HG03439 (cell line): ENCODE data around the gene HOGA1.
"Not testable (repeated sequence)": the region's sequence is repeated elsewhere in the genome, so short reads cannot be mapped to it uniquely, and the experiment has no call there.

Source experiments
- ATAC-seq: cut with Tn5 transposase; IDR thresholded peaks from one replicate; pipeline ENCODE4 v1.9.1; 2021; ENCODE audit warnings: mild to moderate bottlenecking, moderate library complexity; ENCODE audit not compliant: unreplicated experiment

The HOGA1 gene

DNA sequence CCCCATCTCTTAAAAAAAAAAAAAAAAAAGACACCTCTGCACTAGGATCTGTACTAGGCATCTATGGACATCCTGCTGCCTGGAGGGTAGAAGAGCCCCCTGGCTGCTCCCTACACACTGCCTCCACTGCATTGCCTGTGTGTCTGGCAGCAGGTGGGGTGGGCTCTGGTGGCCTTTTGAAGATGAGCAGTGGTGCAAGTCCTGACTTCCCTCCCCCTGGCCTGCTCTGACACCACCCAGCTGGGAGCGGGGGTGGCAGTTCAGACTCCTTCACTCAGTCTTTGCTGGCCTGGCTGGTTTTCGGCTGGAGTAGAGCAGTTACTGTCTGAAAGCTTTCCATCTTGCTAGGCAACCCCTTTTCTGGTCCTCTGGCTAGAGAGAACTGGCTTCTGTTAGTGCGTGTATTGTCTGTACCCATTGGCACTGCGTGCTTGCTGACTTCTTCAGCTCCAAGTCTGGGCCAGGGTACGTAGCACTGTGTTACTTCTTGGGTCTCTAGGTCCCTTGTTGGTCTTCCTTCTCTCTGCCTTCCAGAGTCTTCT is 23.0 kb downstream of the HOGA1 start:
- no peak for ATAC-seq

DNA sequence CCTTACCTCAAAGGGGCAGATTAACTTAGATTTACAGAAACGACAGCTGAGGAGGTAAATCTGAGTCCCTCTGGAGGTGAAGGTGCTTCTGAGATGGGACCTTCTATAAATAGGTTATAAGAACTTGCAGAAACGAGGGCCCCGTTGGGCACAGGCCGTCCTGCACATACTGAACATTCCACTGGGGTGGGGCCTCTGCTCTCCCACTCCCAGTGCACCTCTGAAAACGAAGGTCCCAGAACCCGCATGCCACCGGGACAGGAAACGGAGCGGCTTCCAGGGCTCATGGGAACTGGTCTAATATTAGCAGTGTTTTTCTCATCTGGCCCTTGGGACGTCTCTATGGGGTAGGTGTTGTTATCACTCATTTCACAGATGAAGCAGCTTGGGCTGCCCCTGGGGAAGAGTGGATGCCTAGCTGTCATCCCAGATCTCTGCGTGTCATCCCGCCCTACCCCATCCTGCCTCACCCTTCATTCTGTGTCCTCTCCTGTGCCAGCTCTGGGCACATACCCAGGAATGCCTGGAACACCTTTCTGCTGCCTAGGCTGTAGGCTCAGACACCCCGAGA is 24.9 kb downstream of the HOGA1 start:
- no peak for ATAC-seq

DNA sequence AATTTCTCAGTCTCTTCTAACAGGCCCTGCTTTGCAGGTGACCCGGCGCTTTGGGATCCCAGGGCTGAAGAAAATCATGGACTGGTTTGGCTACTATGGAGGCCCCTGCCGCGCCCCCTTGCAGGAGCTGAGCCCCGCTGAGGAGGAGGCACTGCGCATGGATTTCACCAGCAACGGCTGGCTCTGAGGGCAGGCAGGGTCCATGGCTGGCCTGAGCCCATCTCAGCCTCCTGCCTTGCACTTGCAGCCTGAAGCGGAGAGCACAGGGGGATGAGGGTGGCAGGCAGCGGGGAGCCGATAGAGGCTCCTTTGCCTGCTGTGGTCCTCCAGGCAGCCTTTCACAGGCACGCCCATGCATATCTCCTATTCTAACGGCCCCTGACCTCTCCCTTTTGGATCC is 27.3 kb downstream of the HOGA1 start:
- no peak for ATAC-seq

DNA sequence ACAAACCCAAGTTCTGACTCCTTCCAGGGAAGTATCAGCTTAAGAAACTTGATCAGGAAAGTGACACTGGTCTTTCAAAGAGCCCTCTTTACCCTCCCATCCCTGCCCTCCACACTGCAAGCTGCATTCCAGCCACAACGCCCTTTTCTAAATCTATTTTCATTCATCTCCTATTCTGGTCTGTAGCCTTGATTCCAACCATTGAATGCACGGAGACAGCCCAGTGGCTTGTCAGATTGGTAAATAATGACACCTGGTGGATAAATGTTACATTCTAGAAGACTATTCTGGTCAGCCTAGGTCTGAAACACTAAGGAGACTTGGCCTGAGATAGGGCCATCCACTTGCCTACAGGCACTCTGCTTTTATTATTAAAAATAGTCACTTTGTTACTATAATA is 28.2 kb downstream of the HOGA1 start:
- ATAC-seq = no peak

DNA sequence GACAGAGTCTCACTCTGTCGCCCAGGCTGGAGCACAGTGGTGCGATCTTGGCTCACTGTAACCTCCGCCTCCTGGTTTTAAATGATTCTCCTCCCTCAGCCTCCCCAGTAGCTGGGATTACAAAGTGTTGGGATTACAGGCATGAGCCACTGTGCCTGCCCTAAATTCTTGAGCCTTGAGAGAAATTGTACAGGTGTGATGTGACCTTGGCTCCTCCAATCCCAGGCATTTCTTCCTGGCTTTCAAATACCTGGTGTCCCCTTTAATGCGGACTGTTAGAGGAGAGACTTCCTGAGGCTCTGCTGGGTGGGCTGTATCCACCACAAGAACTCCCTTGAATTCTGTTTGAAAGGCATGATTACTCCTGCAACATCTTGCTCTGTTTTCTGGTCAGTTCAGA is 34.1 kb downstream of the HOGA1 start:
- no peak for ATAC-seq

DNA sequence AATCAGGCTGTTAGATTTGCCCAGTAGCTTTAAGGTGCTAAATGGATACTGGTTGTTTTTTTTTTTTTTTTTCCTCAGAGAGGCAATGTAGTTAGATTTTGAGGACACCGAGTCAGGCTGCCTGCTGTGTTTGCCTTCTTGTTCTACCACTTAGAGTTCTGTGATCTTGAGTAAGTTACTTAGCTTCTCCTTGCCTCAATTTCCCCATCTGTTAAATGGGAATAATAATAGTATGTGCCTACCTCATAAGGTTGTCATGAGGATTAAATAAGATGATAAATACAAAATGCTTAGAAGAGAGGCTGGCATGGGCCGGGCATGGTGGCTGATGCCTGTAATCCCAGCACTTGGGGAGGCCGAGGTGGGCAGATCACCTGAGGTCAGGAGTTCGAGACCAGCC is 34.5 kb downstream of the HOGA1 start:
- ATAC-seq = no peak

DNA sequence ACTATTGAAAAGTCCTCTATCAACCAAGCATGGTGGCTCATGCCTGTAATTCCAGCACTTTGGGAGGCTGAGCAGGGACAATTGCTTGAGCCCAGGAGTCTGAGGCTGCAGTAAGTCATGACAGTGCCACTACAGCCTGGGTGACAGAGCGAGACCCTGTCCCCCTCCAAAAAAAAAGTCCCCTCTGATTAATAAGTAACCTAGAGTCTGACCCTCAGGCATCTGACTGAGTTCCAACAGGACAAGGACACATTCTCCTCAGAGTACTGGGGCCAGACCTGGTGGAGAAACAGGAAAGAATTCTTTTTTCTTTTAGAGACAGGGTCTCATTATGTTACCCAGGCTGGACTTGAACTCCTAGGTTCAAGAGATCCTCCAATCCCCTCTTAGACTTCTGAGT is 39.1 kb downstream of the HOGA1 start:
- ATAC-seq = no peak

DNA sequence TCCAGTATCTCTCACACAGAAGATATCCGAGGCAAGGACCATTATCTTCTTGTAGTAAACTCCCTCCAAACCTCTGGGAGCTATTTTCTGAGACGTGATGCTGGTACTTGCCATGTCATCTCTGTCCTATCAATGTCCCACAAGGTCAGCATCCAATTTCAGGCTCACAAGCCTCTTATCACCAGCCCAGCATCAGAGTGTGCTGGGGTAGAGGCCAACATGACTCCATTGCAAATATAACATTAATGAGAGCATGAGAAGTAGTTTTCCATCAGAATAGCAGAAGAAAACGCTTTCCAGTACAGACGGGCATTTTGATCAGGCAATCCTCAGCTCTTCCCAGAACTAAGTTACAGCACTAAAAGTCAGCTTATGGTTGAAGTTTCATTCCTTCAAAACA is 43.5 kb downstream of the HOGA1 start:
- ATAC-seq = no peak

DNA sequence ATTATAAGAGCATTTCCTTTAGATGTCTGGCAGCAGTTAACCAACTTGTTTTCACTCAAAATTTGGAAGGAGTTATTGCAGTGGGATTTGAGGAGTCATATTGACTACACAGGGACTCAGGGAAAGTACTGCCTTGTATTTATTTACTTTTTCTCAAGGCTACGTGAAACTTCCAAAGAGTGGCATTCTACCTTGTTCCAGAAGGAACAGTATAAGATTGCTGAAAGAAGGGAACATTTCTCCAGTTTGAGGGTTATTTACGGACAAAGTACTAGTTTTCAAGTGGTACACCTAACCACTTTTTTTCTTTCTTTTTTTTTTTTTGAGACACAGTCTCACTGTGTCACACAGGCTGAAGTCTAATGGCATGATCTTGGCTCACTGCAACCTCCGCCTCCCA is 44.0 kb downstream of the HOGA1 start:
- ATAC-seq = no peak

DNA sequence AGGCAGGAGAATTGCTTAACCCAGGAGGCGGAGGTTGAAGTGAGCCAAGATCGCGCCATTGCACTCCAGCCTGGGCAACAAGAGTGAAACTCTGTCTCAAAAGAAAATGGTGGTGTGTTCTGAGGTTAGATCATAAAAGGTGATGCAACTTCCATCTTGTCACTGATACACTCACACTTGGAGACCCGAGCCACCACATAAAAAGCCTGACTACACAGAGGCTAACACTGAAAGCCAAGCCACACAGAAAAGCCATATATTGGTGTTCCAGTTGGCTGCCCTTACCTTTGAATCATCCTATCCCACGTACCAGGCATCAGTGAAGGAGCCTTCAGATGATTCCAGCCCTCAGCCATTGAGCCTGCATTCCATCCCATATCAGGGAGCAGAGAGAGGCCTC is 45.1 kb downstream of the HOGA1 start:
- ATAC-seq = no peak

DNA sequence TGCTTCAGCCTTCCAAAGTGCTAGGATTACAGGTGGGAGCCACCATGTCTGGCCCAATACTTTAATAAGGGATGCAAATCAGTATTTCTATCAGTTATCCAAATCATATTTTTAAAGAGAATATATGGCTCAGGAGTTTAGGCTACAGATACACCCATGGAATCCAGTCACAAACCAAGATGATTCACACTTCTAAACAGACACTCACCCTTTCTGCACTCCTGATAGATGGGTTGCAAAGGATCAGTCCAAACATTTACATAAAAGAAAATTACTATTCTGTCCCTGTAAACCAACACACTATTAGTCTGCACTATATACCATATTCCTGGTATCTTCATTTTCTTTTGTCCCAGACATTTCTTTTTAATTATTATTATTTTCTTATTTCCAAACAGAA is 46.9 kb downstream of the HOGA1 start:
- ATAC-seq = no peak

DNA sequence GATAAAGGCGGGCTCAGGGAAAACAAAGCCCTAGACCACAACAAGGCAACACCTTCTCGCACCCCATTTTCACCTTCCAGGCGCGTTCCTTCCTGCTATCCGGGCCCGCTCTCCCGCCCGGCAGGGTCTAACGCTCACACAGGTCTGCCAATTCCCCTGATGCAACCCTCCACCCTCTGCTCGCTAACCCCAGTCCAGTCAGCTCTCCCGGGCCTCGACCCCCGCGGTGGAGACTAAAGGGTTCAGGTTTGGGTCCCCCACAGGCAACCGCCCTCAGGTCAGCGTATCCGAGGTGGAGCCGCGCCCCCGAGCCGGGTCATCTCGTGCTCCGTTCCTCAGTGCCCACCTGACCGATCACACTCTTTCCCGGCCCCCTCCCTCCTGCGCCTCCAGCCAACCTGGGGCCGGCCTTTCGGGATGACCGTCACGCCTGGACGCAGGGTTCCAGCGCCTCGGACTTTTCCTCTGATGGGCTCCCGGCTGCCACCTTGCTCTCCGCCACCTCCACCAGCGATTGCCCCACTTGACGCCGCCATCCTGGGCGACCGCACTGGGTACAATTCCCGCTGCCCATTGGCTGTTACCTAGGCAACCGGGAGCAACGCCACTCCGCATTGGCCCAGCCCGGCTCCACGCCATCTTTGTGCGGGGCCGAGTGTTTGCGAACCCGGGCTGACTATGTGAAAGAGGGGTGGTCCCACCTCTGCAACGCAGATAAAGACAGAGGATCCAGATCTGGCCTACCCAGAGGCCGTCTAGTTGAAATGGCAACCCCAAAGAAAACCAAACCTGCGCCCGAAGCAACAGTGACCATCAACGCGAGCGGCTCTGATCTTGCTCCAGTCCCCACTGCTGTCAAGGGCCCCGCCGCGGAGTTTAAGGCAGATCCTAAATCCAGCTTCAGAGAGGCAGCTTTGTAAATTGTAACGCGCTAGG is 49.0 kb downstream of the HOGA1 start, which contains the start of gene MORN4:
Gene MORN4, minus strand, starts transcription at position 552 of the 936 bp plus-strand sequence. CDS start 13,847 bp downstream, outside the sequence.
- ATAC-seq = peak; percentile 99

DNA sequence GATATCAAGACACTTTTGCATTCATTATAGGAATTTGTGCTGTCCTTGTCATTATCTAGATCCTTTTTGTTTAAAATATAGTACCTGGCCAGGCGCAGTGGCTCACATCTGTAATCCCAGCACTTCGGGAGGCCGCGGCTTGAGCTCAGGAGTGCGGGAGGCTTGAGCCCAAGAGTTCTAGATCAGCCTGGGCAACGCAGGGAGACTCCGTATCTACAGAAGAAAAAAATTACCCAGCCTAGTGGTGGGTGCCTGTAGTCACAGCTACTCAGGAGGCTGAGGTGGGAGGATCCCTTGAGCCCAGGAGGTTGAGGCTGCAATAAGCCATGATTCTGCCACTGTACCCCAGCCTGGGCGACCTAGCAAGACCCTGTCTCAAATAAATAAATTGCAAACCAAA is 49.7 kb downstream of the HOGA1 start:
- no peak for ATAC-seq

DNA sequence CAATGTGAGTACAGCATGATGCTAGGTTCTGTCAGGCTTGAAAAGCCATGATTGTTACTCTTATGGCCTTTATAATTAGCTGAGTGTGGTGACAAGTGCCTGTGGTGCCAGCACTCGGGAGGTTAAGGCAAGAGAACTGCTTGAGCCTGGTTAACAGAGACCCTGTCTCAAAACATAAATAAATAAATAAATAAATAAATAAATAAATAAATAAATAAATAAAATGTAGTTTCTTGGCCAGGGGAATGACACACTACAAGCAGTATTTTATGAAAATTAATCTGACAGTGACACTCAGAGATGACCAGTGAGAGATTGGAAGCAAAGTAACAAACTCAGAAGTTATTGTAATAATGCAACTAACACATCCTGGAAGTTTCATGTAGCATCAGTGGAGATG is 51.4 kb downstream of the HOGA1 start:
- no peak for ATAC-seq

DNA sequence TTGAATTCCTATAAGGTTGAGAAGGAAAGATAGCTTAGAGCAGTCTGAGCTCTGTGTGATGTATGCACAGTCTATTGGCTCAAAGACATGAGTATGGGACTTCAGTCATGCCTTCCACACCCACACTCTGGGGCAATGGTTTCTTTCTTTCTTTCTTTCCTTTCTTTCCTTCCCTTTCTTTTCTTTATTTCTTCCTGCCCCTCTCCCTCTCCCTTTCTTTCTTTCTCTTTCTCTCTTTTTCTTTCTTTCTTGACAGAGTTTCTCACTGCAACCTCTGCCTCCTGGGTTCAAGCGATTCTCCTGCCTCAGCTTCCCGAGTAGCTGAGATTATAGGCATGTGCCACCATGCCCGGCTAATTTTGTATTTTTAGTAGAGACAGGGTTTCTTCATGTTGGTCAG is 54.9 kb downstream of the HOGA1 start:
- ATAC-seq = not testable (repeated sequence)

DNA sequence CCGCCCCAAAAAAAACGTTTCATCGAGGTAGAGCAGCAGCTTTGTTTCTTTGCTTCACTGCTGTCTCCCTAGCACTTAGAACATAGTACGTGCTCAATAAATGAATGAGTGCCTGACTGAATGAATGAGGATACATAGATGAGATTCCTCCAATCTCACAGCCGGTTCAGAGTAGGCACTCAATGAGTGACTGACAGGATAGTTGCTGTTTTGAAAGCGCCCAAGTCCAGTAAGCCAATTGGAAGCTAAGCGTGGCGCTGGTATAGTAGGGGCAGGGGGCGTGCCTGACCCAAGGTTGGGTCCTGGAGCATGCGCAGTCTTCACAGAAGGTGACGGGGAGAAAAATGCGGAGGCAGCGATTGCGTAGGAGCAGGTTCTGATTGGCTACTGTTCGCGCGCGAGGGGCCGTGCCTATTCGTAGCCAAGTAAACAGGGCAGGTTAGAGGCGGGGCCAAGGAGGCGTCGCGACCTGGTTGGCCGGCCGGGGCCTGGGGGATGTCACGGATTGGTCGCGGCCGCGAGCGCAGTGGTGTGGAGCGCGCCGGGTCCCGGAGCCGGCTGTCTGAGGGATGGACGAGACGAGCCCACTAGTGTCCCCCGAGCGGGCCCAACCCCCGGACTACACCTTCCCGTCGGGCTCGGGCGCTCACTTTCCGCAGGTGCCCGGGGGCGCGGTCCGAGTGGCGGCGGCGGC is 56.1 kb downstream of the HOGA1 start, which contains the start of gene PI4K2A:
Gene PI4K2A, plus strand, starts transcription at position 498 of the 694 bp plus-strand sequence. Its CDS starts 72 bp downstream, at position 570.
- peak; percentile 98 for ATAC-seq

DNA sequence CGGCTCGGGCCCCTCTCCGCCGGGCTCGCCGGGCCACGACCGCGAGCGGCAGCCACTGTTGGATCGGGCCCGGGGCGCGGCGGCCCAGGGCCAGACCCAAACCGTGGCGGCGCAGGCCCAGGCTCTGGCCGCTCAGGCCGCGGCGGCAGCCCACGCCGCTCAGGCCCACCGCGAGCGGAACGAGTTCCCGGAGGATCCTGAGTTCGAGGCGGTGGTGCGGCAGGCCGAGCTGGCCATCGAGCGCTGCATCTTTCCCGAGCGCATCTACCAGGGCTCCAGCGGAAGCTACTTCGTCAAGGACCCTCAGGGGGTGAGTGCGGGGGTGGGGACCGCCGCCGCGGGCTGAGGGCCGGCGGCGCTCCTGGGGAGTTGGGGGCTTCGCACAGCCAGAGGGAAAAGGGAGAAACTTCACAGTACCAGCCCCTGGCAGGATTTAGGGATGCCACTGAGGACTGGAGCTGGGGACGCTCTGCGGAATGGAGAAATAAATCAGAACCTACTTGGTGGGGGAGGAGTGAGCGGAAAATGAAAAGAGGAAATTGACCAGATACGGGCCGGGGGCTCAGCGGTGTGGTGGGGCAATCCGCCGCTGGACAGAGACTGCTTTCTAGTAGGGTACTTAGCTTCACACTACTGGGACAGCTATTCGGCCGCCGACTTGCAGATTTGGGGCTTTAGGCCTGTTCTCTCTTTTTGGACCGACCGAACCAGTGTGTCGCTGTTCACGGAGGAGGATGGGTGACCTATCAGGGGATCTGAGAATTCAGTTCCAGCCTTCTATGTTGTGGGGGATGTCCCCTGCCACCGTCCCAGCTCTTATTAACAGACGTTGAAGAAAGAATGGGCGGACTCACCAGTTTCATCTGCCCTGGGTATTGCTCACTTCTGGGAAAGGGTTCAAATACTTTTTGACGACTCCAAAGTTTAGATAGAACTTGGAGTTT is 57.0 kb downstream of the HOGA1 start:
- peak; percentile 33 for ATAC-seq

DNA sequence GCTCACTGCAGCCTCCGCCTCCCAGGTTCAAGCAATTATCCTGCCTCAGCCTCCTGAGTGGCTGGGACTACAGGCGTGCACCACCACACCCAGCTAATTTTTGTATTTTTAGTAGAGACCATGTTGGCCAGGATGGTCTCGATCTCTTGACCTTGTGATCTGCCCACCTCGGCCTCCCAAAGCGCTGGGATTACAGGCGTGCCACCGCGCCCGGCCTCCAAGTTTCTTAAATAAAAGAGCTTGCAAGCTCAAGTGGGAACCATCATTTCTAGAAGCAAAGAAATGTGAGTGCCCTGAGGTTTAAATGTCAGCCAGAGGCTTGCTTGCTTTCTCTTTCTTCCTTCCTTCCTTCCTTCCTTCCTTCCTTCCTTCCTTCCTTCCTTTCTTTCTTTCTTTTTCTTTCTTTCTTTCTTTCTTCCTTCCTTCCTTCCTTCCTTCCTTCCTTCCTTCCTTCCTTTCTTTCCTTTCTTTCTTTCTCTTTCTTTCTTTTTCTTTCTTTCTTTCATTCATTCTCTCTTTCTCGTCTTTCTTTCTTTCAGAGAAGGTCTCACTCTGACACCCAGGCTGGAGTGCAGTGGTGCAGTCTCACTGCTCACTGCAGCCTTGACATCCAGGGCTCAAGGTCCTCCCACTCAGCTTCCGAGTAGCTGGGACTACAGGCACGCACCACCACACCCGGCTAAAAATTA is 58.4 kb downstream of the HOGA1 start:
- not testable (repeated sequence) for ATAC-seq

DNA sequence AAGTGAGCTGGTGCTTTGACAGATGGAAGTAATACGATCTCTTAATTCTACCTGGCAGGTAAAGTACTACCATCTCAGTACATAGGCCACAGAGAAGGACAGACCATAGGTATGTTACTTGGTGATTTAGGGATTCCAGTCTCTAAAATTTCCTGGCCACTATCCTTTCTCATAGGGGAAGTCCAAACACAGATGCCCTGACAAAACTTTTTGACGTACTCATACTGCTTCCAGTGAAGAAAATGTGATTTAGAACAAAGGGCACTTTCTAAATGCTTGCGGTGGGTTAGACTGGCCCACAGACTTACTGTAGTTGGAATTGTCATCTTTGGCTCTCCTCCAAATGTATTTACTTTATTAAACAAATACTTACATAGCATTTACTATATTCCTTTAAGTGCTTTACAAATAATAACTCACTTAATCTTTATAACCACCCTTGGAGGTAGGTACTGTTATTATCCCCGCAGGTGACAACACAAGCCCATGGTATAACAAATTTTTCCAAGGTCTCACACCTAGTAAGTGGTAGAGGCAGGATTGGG is 59.3 kb downstream of the HOGA1 start:
- ATAC-seq = no peak
